Testis (tissue), 3 donors: Measurements from ENCODE around the gene PPARG. TPM values are rescaled to one million over a fixed set of nuclear protein-coding genes. Genes with fewer than 3 reads are reported as not detected.

Source experiments
- DNase-seq: peaks from one replicate; pipeline ENCODE4 v3.0.0-alpha.2; 2019
- H3K27ac ChIP-seq, 2 donors: fragments of 200-600 bp; sonication (generic); one replicate each; pipeline ENCODE4 v1.5.1; 2019
- H3K27me3 ChIP-seq: fragments of 200-600 bp; sonication (generic); one replicate; pipeline ENCODE4 v1.5.1; 2019
- H3K36me3 ChIP-seq: fragments of 200-600 bp; sonication (generic); one replicate; pipeline ENCODE4 v1.5.1; 2017; ENCODE audit warnings: low read depth; ENCODE audit errors: missing control alignments
- H3K4me1 ChIP-seq: fragments of 200-600 bp; sonication (generic); one replicate; pipeline ENCODE4 v1.5.1; 2019
- H3K4me3 ChIP-seq, 2 donors: fragments of 200-600 bp; sonication (generic); one replicate each; pipeline ENCODE4 v1.5.1; 2017 to 2019
- H3K9me3 ChIP-seq: fragments of 200-600 bp; sonication (generic); one replicate; pipeline ENCODE4 v1.5.1; 2017
- CTCF ChIP-seq, 3 experiments: fragments of 450-650 bp in 2 of 3; fragments of 200-600 bp in 1 of 3; sonication (generic) in 1 of 3; IDR thresholded peaks; one replicate each; pipeline ENCODE4 v1.5.1; 2016 to 2019; ENCODE audit warnings: antibody characterized with exemption in 3 of 3, mild to moderate bottlenecking in 2 of 3, moderate library complexity in 1 of 3
- POLR2A ChIP-seq: fragments of 450-650 bp; IDR thresholded peaks from one replicate; pipeline ENCODE4 v1.6.1; 2017; ENCODE audit warnings: antibody characterized with exemption, mild to moderate bottlenecking, moderate library complexity
- WGBS, 2 donors: methylation state at CpG; one replicate each; pipeline ENCODE4 v1.1.5; 2018; 5-methylcytosine and 5-hydroxymethylcytosine counted together
- intact Hi-C: fragments of 100-400 bp; cut with DNase I; formaldehyde crosslinking; loops from one replicate; pipeline ENCODE4 v1.15.1; 2023; ENCODE audit warnings: low total_unique reads
- polyA plus RNA-seq: library from polyadenylated mRNA; stranded (reverse); fragments of 350-450 nt; fragmentation: Illumina TruSeq; extraction: RNeasy Lipid Tissue Mini Kit (QIAGEN cat#74804); gene quantifications from one replicate; pipeline ENCODE4 v1.2.3, GENCODE V29; 2014; ENCODE audit warnings: low read depth, low replicate concordance; ENCODE audit not compliant: insufficient read depth
- total RNA-seq, 2 donors: library from RNA; depleted of rRNA; stranded (reverse); fragments of >200 nt; gene quantifications; one replicate each; pipeline ENCODE4 v1.2.3, GENCODE V29; 2016

PPARG gene
- total and polyA plus RNA-seq, 3 donors from 2014 or later, result 12.1 to 18.7 (median 17.6) TPM

- TF ChIP-seq CTCF (IDR thresholded peaks at IDR 0.05) (no peak), POLR2A (no peak)
- H3K4me1 ChIP-seq, result no peaks in the 10 kb centered on the region
- H3K9me3 ChIP-seq, result no peaks in the 10 kb centered on the region
- no peak overlapping the region for H3K27ac ChIP-seq
- no peaks in the 10 kb centered on the region for H3K36me3 ChIP-seq
- intact Hi-C loops, result no loop called here
- no peak overlapping the region for H3K4me3 ChIP-seq
- no peaks in the 10 kb centered on the region for H3K27me3 ChIP-seq
- WGBS, 2 donors, result 80 to 93% methylated on average over 1 of the region's 1 CpG
- DNase-seq, result no peak
Observed at GRCh38 chr3:12451960-12452359, 163.1 kb downstream of the PPARG start.

- no peaks in the 10 kb centered on the region for H3K4me1 ChIP-seq
- no peak for DNase-seq
- H3K9me3 ChIP-seq, result no peaks in the 10 kb centered on the region
- H3K4me3 ChIP-seq, result no peak overlapping the region
- WGBS, 2 donors, result 84 to 93% methylated on average over 11 to 12 of the region's 12 CpGs
- intact Hi-C loops, result no loop called here
- H3K36me3 ChIP-seq, result no peaks in the 10 kb centered on the region
- H3K27ac ChIP-seq, result no peak overlapping the region
- no peaks in the 10 kb centered on the region for H3K27me3 ChIP-seq
- no peak for TF ChIP-seq CTCF (IDR thresholded peaks at IDR 0.05)
- TF ChIP-seq POLR2A, result no peak
Observed at GRCh38 chr3:12452361-12453330, 163.8 kb downstream of the PPARG start.

GRCh38 chr3:12454076-12454815 is 165.4 kb downstream of the PPARG start:
- H3K9me3 ChIP-seq, result no peaks in the 10 kb centered on the region
- no peak for DNase-seq
- WGBS, 2 donors, result 69 to 79% methylated on average over 6 of the region's 6 CpGs
- no peak overlapping the region for H3K4me3 ChIP-seq
- H3K27me3 ChIP-seq, result no peaks in the 10 kb centered on the region
- TF ChIP-seq POLR2A, result no peak
- TF ChIP-seq CTCF (IDR thresholded peaks at IDR 0.05), result no peak
- H3K27ac ChIP-seq, result no peak overlapping the region
- intact Hi-C loops, result no loop called here
- no peaks in the 10 kb centered on the region for H3K4me1 ChIP-seq
- no peaks in the 10 kb centered on the region for H3K36me3 ChIP-seq

- Histone ChIP-seq H3K4me3 (no peak overlapping the region), H3K4me1 (no peaks in the 10 kb centered on the region), H3K36me3 (no peaks in the 10 kb centered on the region), H3K27me3 (no peaks in the 10 kb centered on the region), H3K27ac (no peak overlapping the region), H3K9me3 (no peaks in the 10 kb centered on the region)
- TF ChIP-seq POLR2A, result no peak
- 88 to 90% methylated on average over 1 to 2 of the region's 2 CpGs for WGBS, 2 donors
- intact Hi-C loops, result no loop called here
- DNase-seq, result no peak
Observed at GRCh38 chr3:12454816-12455121, 165.9 kb downstream of the PPARG start.

- WGBS, 2 donors, result 91 to 93% methylated on average over 7 of the region's 7 CpGs
- H3K4me1 ChIP-seq, result no peaks in the 10 kb centered on the region
- no peak for DNase-seq
Observed at GRCh38 chr3:12455740-12456139, 166.9 kb downstream of the PPARG start.

More at GRCh38 chr3:12455740-12456139, 166.9 kb downstream of the PPARG start:
- H3K27me3 ChIP-seq, result no peaks in the 10 kb centered on the region
- no peaks in the 10 kb centered on the region for H3K36me3 ChIP-seq
- H3K9me3 ChIP-seq, result no peaks in the 10 kb centered on the region
- H3K4me3 ChIP-seq, result no peak overlapping the region
- intact Hi-C loops, result no loop called here
- TF ChIP-seq POLR2A, result no peak
- no peak for TF ChIP-seq CTCF (IDR thresholded peaks at IDR 0.05)
- no peak overlapping the region for H3K27ac ChIP-seq
